ENCODE data around the gene CREB5.

DNA sequence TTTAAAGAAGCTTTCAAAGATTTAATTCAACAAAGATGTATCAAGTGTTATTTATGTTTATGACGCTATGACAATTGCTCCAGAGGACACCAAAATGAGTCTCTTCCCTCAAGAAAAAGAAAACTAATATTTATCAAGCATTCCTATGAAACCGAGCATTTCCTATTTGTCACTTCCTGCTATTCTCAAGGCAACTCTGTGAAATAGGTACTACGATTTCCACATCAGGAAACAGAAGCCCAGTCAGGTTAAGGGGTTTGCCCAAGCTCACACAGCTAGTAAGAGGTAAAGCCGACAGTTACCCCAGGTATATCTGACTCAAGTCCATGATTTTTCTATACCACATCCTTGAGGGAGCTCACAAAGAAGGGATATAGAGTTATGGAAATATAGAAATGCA, 459.9 kb downstream of the CREB5 start:
- TF ChIP-seq TAF1 (IDR thresholded peaks at IDR 0.05; ENCODE audit: low read depth) (no peak), TCF12 (IDR thresholded peaks at IDR 0.05; ENCODE audit: low read depth) (no peak), CEBPB (IDR thresholded peaks at IDR 0.05) (no peak), CREB1 (IDR thresholded peaks at IDR 0.05; ENCODE audit: low read depth) (no peak)
- TF ChIP-seq, protein P1, sequence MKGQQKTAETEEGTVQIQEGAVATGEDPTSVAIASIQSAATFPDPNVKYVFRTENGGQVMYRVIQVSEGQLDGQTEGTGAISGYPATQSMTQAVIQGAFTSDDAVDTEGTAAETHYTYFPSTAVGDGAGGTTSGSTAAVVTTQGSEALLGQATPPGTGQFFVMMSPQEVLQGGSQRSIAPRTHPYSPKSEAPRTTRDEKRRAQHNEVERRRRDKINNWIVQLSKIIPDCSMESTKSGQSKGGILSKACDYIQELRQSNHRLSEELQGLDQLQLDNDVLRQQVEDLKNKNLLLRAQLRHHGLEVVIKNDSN (IDR thresholded peaks at IDR 0.05), result no peak
